ENCODE results near the gene NTHL1.

The NTHL1 gene

GRCh38 chr16:1993731-1994131 is 53.9 kb downstream of the NTHL1 start (continued):
- TF ChIP-seq RBAK (tag by site-specific recombination; IDR thresholded peaks at IDR 0.05): no peak
- TF ChIP-seq ZBTB44 (tag by site-specific recombination; IDR thresholded peaks at IDR 0.05): peak; percentile 61; the same call in 1 of the 2 replicates

- POLR2A ChIA-PET: interaction anchor here (0.9 to 1.5 kb wide), 3 partner anchors 28 to 163 kb away, joined by 5 to 7 read pairs (median 5); partner anchors contain the start of genes RPS2 and TRAF7
- H3K4me3 ChIP-seq (ENCODE audit: low read depth, low read length): no peak overlapping the region
Observed at GRCh38 chr16:1992704-1993317, 54.8 kb downstream of the NTHL1 start.

GRCh38 chr16:1991948-1992703 is 55.5 kb downstream of the NTHL1 start:
- CTCF ChIA-PET: interaction anchor here (3.8 kb wide), 1 partner anchor 11 kb away, joined by 39 read pairs; no protein-coding TSS in a partner anchor
- Histone ChIP-seq H3K9me3 (ENCODE audit: control insufficient read depth, insufficient read depth, low read depth, low read length) (no peaks in the 10 kb centered on the region), H3K36me3 (ENCODE audit: control insufficient read depth in 2 of 2, insufficient read depth in 1 of 2, low read length in 2 of 2) (peaks cover 0 to 7% of the 10 kb centered on the region in 2 experiments; a peak in 2 of 3 replicates), H3K27ac (ENCODE audit: extremely low read depth, low read depth, low read length) (no peak overlapping the region), H3K4me3 (ENCODE audit: low read depth, low read length) (no peak overlapping the region), H3K4me1 (ENCODE audit: control insufficient read depth, insufficient read depth, low read length) (peaks cover 3% of the 10 kb centered on the region)
- POLR2A ChIA-PET: interaction anchor here (0.5 to 1.3 kb wide), 4 partner anchors 8 to 895 kb away, joined by 4 to 7 read pairs (median 6); partner anchors contain the start of genes RPS2 and TRAF7
- TF ChIP-seq KLF17 (tag by site-specific recombination; IDR thresholded peaks at IDR 0.05) (no peak), ZNF350 (tag by site-specific recombination; IDR thresholded peaks at IDR 0.05) (no peak), ZBTB8A (tag by site-specific recombination; IDR thresholded peaks at IDR 0.05) (no peak), ZNF626 (tag by site-specific recombination; IDR thresholded peaks at IDR 0.05) (no peak), ZNF112 (tag by site-specific recombination; IDR thresholded peaks at IDR 0.05) (no peak), PATZ1 (tag by site-specific recombination; IDR thresholded peaks at IDR 0.05) (no peak), ZSCAN5A (tag by site-specific recombination; IDR thresholded peaks at IDR 0.05) (no peak), ZIC2 (tag by site-specific recombination; IDR thresholded peaks at IDR 0.05) (no peak), ZNF157 (tag by site-specific recombination; IDR thresholded peaks at IDR 0.05) (no peak)

More at GRCh38 chr16:1992704-1993317, 54.8 kb downstream of the NTHL1 start:
- no peak overlapping the region for H3K27ac ChIP-seq (ENCODE audit: extremely low read depth, low read depth, low read length)
- TF ChIP-seq ZNF843 (tag by site-specific recombination; IDR thresholded peaks at IDR 0.05) (no peak), BCL11B (tag by site-specific recombination; IDR thresholded peaks at IDR 0.05; ENCODE audit: low read depth) (peak; percentile 56; the same call in 1 of the 2 replicates), SP7 (tag by site-specific recombination; IDR thresholded peaks at IDR 0.05) (no peak), ATF2 (tag by site-specific recombination; IDR thresholded peaks at IDR 0.05; ENCODE audit: low read depth) (no peak), KLF10 (tag by site-specific recombination; IDR thresholded peaks at IDR 0.05) (no peak), ZNF37A (tag by site-specific recombination; IDR thresholded peaks at IDR 0.05) (no peak), ZNF560 (tag by site-specific recombination; IDR thresholded peaks at IDR 0.05; ENCODE audit: borderline replicate concordance) (no peak), ZNF155 (tag by site-specific recombination; IDR thresholded peaks at IDR 0.05) (no peak), HIC1 (tag by site-specific recombination; IDR thresholded peaks at IDR 0.05) (peak; percentile 71; the same call in 1 of the 2 replicates), GLI4 (tag by site-specific recombination; IDR thresholded peaks at IDR 0.05) (no peak)
- H3K4me1 ChIP-seq (ENCODE audit: control insufficient read depth, insufficient read depth, low read length): peaks cover 3% of the 10 kb centered on the region
- CTCF ChIA-PET: interaction anchor here (3.8 kb wide), 1 partner anchor 10 kb away, joined by 39 read pairs; no protein-coding TSS in a partner anchor
- no peaks in the 10 kb centered on the region for H3K9me3 ChIP-seq (ENCODE audit: control insufficient read depth, insufficient read depth, low read depth, low read length)
- peaks cover 0 to 12% of the 10 kb centered on the region in 2 experiments; a peak in 2 of 3 replicates for H3K36me3 ChIP-seq (ENCODE audit: control insufficient read depth in 2 of 2, insufficient read depth in 1 of 2, low read length in 2 of 2)
